ENCODE results near the gene PSMG3.

PSMG3 gene

GRCh38 chr7:1559626-1560590, 9.9 kb downstream of the PSMG3 start:
- no peaks in the 10 kb centered on the region for H3K36me3 ChIP-seq (ENCODE audit: control insufficient read depth, insufficient read depth, low read length)
- H3K4me1 ChIP-seq (ENCODE audit: control insufficient read depth, insufficient read depth, low read length) = peaks cover 2% of the 10 kb centered on the region
- no peaks in the 10 kb centered on the region for H3K27me3 ChIP-seq (ENCODE audit: control insufficient read depth, insufficient read depth, low read length)
- H3K9me3 ChIP-seq (ENCODE audit: control insufficient read depth, insufficient read depth, low read length) = no peaks in the 10 kb centered on the region
- no peak overlapping the region for H3K4me3 ChIP-seq (ENCODE audit: low read depth, low read length)
- no peak overlapping the region for H3K9ac ChIP-seq (ENCODE audit: low read depth, low read length)

DNA sequence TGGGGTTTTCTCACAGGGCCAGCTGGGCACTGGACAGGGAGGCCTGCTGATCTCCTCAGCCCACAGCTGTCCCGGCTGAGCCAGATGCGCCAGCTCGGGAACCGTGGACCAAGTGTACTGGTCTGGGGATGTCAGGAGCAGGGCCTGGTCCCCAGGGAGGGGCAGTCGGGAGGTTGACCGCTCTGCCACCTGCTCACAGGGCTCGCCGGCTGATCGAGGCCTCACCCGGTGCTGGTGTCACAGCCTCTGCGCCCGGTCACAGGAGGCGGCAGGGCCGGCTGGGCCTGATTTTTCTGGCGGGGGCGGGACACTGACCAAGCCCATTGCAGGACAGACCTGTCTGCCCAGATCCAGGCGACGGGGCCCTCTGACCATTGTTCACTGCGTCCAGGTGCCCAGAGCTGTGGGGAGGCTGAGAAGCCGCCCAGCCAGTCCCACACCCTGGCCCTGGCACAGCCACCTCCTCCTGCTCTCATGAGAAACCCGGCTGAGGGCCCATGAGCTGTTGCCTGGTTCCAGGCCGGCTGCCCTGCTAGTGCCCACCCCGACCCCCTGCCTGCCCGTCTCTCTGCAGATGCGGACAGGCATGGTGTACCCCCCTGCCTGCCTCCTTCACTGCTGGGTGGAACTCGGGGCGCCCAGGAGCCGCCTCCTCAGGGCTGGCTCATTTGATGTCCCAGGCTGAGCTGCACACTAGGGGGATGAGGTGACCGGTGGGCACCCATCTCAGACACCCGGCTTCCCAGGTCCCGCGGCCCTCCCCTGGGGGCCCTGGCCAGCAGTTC, 10.8 kb downstream of the PSMG3 start:
- no peaks in the 10 kb centered on the region for H3K36me3 ChIP-seq (ENCODE audit: control insufficient read depth, insufficient read depth, low read length)
- no peak overlapping the region for H3K9ac ChIP-seq (ENCODE audit: low read depth, low read length)
- no peak overlapping the region for H3K4me3 ChIP-seq (ENCODE audit: low read depth, low read length)
- peaks cover 2% of the 10 kb centered on the region for H3K4me1 ChIP-seq (ENCODE audit: control insufficient read depth, insufficient read depth, low read length)
- no peaks in the 10 kb centered on the region for H3K9me3 ChIP-seq (ENCODE audit: control insufficient read depth, insufficient read depth, low read length)
- no peaks in the 10 kb centered on the region for H3K27me3 ChIP-seq (ENCODE audit: control insufficient read depth, insufficient read depth, low read length)

- Histone ChIP-seq H3K9ac (ENCODE audit: low read depth, low read length) (no peak overlapping the region), H3K4me3 (ENCODE audit: low read depth, low read length) (no peak overlapping the region), H3K27me3 (ENCODE audit: control insufficient read depth, insufficient read depth, low read length) (no peaks in the 10 kb centered on the region), H3K4me1 (ENCODE audit: control insufficient read depth, insufficient read depth, low read length) (peaks cover 2% of the 10 kb centered on the region), H3K9me3 (ENCODE audit: control insufficient read depth, insufficient read depth, low read length) (no peaks in the 10 kb centered on the region), H3K36me3 (ENCODE audit: control insufficient read depth, insufficient read depth, low read length) (no peaks in the 10 kb centered on the region)
Measured at GRCh38 chr7:1558181-1558811, 11.5 kb downstream of the PSMG3 start.

GRCh38 chr7:1557771-1558170, 12.1 kb downstream of the PSMG3 start:
- H3K9ac ChIP-seq (ENCODE audit: low read depth, low read length) = no peak overlapping the region
- no peaks in the 10 kb centered on the region for H3K9me3 ChIP-seq (ENCODE audit: control insufficient read depth, insufficient read depth, low read length)
- H3K36me3 ChIP-seq (ENCODE audit: control insufficient read depth, insufficient read depth, low read length) = no peaks in the 10 kb centered on the region
- peaks cover 2% of the 10 kb centered on the region for H3K4me1 ChIP-seq (ENCODE audit: control insufficient read depth, insufficient read depth, low read length)
- no peaks in the 10 kb centered on the region for H3K27me3 ChIP-seq (ENCODE audit: control insufficient read depth, insufficient read depth, low read length)
- no peak overlapping the region for H3K4me3 ChIP-seq (ENCODE audit: low read depth, low read length)

GRCh38 chr7:1557006-1557405, 12.8 kb downstream of the PSMG3 start:
- no peaks in the 10 kb centered on the region for H3K27me3 ChIP-seq (ENCODE audit: control insufficient read depth, insufficient read depth, low read length)
- no peaks in the 10 kb centered on the region for H3K9me3 ChIP-seq (ENCODE audit: control insufficient read depth, insufficient read depth, low read length)
- no peak overlapping the region for H3K4me3 ChIP-seq (ENCODE audit: low read depth, low read length)
- no peaks in the 10 kb centered on the region for H3K36me3 ChIP-seq (ENCODE audit: control insufficient read depth, insufficient read depth, low read length)
- H3K4me1 ChIP-seq (ENCODE audit: control insufficient read depth, insufficient read depth, low read length) = peaks cover 2% of the 10 kb centered on the region
- H3K9ac ChIP-seq (ENCODE audit: low read depth, low read length) = no peak overlapping the region

DNA sequence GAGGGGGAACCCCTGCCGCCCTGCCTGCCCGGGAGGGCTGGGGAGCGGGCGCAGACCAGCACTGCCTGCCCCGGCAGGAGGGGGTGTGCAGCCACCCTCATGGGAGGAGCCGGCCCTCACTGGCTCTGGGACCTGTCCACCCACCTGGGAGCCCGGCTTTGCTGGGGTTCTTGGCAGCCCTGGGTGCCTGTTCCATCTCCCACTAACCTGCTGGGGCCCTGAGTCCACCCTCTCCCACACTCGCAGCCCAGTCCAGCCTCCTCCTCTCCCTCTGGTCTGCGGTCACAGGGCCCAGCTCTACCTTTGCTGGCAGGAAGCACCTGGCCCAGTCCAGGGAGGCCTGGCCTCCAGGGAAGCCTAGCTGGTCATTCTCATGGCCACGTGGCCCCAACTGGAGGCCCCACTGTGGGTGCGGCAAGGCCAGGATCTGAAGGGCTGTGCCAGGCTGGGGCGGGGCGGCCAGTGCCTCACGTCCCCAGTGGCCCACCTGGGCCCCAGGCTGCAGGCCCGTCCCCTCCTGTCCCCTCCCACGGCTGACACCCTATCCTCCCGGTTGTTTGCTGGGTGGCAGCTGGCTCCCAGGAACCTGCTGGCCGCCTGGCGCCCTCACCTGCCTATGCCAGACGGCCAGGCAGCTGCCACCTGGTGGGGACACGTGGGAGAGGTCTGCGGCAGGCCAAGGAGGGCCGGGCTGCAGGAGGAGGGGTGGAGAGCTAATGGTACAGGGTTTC, 13.9 kb downstream of the PSMG3 start, which contains the start of gene TMEM184A:
Gene TMEM184A, minus strand, starts transcription at position 393 of the 731 bp plus-strand sequence. CDS start 721 bp downstream, outside the sequence.
- peaks cover 2% of the 10 kb centered on the region for H3K4me1 ChIP-seq (ENCODE audit: control insufficient read depth, insufficient read depth, low read length)
- H3K27me3 ChIP-seq (ENCODE audit: control insufficient read depth, insufficient read depth, low read length) = no peaks in the 10 kb centered on the region
- H3K9me3 ChIP-seq (ENCODE audit: control insufficient read depth, insufficient read depth, low read length) = no peaks in the 10 kb centered on the region
- peak within 1 kb of the TSS; percentile 47 for H3K9ac ChIP-seq (ENCODE audit: low read depth, low read length)
- H3K4me3 ChIP-seq (ENCODE audit: low read depth, low read length) = no peak within 1 kb of the TSS
- no peaks in the 10 kb centered on the region for H3K36me3 ChIP-seq (ENCODE audit: control insufficient read depth, insufficient read depth, low read length)

DNA sequence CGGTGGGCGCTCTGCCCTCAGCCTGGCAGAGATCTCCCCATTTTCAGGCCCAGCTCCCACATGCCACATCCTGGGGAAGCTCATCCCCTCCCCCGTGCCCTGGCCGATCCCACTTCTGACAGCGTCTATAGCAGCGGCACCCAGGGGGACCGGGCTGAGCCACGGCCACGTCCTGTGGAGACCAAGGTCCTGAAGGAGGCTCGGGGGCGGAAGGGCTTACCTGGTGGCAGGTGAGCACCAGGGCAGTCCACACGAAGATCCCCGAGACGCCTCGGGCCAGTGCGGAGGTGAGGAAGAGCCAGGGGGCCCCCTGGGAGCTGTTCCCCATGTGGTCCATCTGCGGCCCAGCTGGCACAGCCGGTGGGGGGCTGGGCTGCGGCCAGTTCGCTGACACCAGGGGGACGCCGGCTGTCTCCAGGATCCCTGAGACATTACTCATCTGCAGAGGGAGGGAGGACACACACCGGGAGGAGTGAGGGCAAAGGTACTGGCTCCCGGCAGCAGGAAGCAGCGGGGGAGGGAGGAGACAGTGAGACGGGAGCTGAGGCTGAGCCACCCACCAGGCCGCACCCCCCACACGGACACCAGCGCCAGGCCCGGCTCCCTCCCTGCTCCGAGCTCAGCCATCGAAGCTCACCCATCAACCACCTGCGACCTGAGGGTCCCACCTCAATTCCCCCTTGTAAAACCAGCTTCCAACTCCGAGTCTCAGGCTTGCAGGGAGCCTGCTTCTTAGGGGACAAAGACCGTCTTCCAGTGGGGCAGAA, 14.6 kb downstream of the PSMG3 start:
- Histone ChIP-seq H3K4me1 (ENCODE audit: control insufficient read depth, insufficient read depth, low read length) (peaks cover 2% of the 10 kb centered on the region), H3K36me3 (ENCODE audit: control insufficient read depth, insufficient read depth, low read length) (no peaks in the 10 kb centered on the region), H3K27me3 (ENCODE audit: control insufficient read depth, insufficient read depth, low read length) (no peaks in the 10 kb centered on the region), H3K9me3 (ENCODE audit: control insufficient read depth, insufficient read depth, low read length) (no peaks in the 10 kb centered on the region), H3K9ac (ENCODE audit: low read depth, low read length) (peak overlapping the region; percentile 47), H3K4me3 (ENCODE audit: low read depth, low read length) (no peak overlapping the region)

DNA sequence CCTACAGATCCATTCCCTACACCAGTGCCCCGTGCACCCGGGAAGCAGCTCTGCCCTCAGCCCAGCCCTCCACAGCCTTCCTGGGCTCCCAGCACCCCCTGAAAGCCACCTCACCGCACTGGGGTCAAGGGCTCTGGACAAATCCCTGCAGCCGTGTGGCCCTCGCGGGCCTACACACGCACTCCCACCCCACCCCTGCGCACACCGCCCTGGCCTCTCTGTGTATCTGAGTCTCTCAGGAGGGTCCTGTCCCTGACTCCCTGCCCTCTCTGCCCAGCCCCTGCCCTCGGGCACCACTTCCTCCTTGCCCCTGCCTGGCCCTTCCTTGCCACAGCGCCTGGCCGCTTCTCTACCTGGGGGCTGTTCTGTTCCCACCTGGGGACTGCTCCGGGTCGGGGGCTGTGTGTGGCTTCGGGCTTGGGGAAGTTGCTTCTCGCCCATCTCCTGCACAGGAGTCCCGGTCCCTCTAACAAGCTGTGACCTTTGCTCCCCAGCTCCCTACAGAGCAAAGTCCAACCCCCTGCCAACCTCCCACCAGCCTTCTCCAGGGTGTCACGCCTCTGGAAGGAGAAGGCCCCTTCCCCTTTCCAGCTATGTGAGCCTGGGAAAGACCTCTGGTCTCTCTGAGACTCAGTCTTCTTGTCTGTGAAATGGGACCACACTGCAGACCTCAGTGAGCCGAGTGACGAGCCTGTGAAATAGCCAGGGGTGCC, 15.3 kb downstream of the PSMG3 start:
- peaks cover 2% of the 10 kb centered on the region for H3K4me1 ChIP-seq (ENCODE audit: control insufficient read depth, insufficient read depth, low read length)
- no peak overlapping the region for H3K9ac ChIP-seq (ENCODE audit: low read depth, low read length)
- no peaks in the 10 kb centered on the region for H3K36me3 ChIP-seq (ENCODE audit: control insufficient read depth, insufficient read depth, low read length)
- H3K27me3 ChIP-seq (ENCODE audit: control insufficient read depth, insufficient read depth, low read length) = no peaks in the 10 kb centered on the region
- no peak overlapping the region for H3K4me3 ChIP-seq (ENCODE audit: low read depth, low read length)
- no peaks in the 10 kb centered on the region for H3K9me3 ChIP-seq (ENCODE audit: control insufficient read depth, insufficient read depth, low read length)

DNA sequence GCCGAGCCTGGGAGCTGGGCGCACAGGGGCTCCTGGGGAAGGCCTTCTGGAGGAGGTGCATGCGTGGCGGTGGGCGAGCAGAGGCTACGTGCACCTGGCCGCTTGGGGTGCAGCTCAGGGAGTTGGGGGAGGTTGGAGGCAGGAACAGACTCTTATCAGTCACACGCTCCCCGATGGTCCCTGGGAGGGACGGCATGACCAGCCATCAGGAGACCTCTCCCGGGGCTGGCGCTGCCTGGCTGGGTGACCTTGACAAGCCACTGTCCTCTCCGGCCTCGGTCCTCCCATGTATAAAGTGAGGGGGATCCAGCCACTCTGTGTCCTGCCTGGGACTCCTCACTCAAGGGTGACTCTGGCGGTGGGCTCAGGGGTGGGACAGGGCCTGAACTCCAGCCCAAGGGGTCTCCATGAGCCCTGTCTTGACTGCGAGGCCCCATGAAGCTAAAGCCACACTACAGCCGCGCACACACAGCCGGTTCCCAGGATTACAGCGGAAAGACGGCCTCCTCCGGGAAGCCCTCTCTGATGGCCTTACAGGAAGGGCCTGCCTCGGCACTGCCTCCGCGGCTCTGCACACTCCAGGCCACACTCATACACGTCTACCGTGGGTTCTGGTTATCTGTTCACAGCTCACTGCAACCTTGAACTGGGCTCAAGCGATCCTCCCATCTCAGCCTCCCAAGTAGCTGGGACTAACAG, 16.2 kb downstream of the PSMG3 start:
- Histone ChIP-seq H3K4me1 (ENCODE audit: control insufficient read depth, insufficient read depth, low read length) (peaks cover 2% of the 10 kb centered on the region), H3K27me3 (ENCODE audit: control insufficient read depth, insufficient read depth, low read length) (no peaks in the 10 kb centered on the region), H3K36me3 (ENCODE audit: control insufficient read depth, insufficient read depth, low read length) (no peaks in the 10 kb centered on the region), H3K9me3 (ENCODE audit: control insufficient read depth, insufficient read depth, low read length) (no peaks in the 10 kb centered on the region), H3K9ac (ENCODE audit: low read depth, low read length) (no peak overlapping the region), H3K4me3 (ENCODE audit: low read depth, low read length) (no peak overlapping the region)

DNA sequence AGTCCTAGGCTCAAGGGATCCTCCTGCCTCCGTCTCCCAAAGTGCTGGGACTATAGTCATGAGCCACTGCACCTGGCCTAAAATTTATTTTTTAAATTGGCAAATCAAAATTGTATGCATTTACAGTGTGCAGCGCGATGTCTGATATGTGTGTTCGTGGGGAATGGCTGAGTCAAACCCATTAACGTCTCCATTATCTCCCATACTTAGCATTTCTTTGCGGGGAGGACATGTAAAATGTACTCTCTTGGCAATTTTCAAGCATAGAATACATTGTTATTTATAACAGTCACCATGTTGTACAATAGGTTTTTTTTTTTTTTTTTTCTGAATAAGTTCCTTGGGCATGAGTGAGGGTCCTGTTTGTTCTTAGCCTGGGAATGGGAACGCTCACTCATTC, 17.6 kb downstream of the PSMG3 start:
- Histone ChIP-seq H3K4me1 (ENCODE audit: control insufficient read depth, insufficient read depth, low read length) (peaks cover 2% of the 10 kb centered on the region), H3K9me3 (ENCODE audit: control insufficient read depth, insufficient read depth, low read length) (no peaks in the 10 kb centered on the region), H3K27me3 (ENCODE audit: control insufficient read depth, insufficient read depth, low read length) (no peaks in the 10 kb centered on the region), H3K9ac (ENCODE audit: low read depth, low read length) (no peak overlapping the region), H3K36me3 (ENCODE audit: control insufficient read depth, insufficient read depth, low read length) (no peaks in the 10 kb centered on the region), H3K4me3 (ENCODE audit: low read depth, low read length) (no peak overlapping the region)
